NCI-H1694 treated with DMSO at 0.1 percent for 48 hours (cell line): ENCODE measurements around the gene SHISAL2B.
"Not testable (repeated sequence)": the region's sequence is repeated elsewhere in the genome, so short reads cannot be mapped to it uniquely, and the experiment has no call there.

Experiments
- DNase-seq: peaks from one replicate; lab custom pipeline; 2025; lab: John Stamatoyannopoulos, UW

The SHISAL2B gene

DNA sequence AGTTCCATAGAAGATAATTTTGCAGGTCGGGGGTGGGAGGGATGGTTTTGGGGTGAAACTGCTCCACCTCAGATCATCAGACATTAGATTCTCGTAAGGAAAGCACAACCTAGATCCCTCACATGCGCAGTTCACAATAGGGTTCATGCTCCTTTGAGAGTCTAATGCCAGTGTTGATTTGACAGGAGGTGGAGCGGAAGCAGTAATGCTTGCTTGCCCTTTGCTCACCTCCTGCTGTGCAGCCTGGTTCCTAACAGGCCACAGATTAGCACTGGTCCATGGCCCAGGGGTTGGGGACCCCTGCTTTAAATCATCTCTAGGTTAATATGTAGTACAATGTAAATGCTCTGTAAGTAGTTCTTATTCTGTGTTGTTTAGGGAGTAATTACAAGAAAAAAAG is 10.5 kb downstream of the SHISAL2B start:
- DNase-seq, result no peak

DNA sequence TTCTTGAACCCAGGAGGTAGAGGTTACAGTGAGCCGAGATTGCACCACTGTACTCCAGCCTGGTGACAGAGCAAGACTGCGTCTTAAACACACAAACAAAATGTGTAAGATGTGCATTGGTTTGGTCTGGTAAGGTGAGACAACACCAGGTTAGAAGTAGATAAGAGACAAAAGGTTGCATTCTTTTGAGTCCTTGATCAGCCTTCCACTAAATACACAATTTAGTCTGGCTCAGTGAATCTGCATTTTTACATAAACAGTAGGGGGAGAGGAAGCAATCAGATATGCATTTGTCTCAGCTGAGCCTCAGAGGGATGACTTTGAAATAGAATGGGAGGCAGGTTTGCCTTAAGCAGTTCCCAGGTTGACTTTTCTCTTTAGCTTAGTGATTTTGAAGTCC is 15.8 kb downstream of the SHISAL2B start:
- DNase-seq, result not testable (repeated sequence)

DNA sequence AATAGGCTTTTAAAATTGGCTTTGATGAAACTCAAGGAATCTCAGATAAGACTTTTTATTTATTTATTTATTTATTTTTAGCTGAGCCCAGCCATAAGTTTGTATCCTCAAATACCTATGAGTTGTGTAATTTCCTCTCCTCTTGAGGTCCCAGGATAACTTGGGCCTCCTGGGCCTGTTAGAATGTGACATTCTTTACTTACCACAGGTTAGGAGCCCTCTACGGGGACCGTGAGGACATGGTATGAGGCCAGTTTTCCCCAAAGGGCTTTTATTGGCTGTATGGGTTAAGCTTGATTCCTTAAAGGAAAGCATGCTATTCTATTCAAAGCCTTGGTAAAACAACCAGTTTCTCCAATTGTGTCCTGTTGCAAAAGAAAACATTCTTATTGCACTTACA is 16.9 kb downstream of the SHISAL2B start:
- no peak for DNase-seq

DNA sequence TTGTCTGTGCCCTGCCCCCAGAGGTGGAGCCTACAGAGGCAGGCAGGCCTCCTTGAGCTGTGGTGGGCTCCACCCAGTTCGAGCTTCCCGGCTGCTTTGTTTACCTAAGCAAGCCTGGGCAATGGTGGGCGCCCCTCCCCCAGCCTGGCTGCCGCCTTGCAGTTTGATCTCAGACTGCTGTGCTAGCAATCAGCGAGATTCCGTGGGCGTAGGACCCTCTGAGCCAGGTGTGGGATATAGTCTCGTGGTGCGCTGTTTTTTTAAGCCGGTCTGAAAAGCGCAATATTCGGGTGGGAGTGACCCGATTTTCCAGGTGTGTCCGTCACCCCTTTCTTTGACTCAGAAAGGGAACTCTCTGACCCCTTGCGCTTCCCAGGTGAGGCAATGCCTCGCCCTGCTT is 24.2 kb downstream of the SHISAL2B start:
- not testable (repeated sequence) for DNase-seq

DNA sequence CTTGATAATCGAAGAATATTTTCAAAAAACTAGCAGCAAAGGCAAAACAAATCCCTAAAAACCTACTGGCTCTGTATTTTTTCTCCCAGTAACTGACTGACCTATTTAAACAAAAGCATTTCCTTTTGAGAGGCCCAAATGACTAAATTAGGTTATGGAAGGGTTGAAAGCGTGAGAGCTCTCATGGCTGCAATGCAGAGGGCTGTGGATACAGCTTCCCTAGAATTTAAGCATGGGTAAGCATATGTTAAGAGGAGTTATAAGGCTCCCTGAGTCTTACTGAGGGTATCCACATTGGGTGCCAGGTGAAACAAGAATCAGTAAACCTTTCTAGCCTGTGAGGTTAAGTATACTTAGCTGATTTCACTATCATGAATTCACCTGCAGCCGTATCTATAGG is 32.3 kb downstream of the SHISAL2B start:
- no peak for DNase-seq

DNA sequence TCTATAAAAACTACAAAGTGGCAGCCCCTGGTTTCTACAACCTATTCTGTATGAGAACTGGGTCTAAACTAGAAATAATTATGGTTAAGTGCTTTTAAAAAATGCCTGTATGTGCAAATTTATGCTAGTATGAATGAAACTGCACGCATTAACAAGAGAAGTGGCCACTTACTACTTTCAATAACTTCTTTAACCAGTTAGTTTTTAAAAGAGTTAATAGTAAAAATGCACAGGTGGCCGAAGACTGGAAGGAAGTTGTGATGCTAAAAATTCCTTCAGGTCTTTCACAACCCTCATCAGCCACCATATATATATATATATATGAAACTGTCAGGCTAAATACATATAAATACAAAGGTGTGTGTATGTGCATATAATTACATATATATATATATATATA is 36.8 kb downstream of the SHISAL2B start:
- no peak for DNase-seq

DNA sequence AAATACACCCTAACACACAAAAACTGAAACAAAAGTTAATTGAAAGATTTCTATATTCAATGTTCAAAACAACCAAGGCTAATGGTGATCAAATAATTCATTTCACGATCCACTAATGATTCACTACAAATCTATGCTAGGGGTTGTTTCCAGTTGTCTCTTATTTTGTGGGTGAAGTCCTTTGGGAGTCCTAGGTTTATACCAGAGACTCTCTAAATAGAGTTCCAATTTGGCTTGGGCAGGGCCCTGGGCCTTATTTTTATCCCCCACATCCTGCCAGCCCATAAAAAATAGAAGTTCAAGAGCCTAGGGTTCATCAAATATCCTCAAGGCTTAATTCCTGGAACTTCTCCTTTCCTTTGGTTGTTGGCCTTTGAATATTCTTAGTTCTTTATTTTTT is 52.1 kb downstream of the SHISAL2B start:
- no peak for DNase-seq

DNA sequence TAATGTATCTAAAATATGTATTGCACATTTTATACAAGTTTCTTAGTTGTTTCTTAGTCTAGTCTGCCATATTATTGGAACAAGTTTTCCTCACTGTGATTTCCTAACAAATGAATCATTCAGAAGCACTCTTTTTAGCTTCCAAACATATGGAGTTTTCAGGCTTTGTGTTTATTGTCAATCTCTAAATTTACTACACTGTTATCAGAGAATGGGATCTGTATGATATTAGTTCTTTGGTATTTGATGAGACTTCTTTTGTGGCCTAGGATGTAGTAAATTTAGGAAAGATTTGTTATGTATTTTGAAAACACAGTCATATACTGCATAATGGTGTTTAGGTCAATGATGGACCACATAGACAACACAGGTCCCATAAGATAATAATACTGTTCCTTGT is 52.5 kb downstream of the SHISAL2B start:
- DNase-seq, result no peak

DNA sequence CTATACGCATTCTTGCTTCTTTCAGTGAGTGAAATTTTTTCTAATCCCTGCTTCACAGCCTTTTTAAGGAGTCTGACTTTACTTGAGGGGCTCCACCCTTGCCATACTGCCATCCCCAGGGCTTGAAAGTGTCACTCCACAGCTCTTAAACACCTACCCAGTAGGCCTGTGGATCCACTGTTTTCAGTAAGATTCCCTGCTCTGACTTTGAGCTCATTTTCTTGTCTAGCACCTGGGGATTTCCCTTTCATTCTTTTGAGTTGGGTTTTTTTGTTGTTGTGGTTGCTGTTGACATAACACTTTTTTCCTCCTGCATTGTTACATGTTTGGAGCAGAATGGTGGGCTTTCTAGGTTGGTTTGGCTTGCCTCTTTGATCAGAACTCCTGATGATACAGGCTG is 54.6 kb downstream of the SHISAL2B start:
- no peak for DNase-seq

DNA sequence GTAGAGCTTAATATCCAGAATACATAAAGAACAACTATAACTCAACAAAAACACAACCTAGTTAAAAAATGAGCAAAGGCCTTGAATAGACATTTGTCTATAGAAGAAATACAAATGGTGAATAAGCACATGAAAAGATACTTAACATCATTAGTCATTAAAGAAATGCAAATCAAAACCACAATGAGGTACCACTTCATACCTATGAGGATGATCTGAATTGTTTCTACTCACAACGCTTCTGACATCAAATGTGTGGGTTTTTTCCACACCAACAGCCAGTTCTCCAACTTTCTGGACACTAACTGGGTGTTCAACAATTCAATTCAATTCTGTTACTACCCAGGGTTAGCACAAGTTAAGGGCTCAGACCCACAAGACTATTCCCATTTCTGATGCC is 56.1 kb downstream of the SHISAL2B start:
- DNase-seq, result no peak

DNA sequence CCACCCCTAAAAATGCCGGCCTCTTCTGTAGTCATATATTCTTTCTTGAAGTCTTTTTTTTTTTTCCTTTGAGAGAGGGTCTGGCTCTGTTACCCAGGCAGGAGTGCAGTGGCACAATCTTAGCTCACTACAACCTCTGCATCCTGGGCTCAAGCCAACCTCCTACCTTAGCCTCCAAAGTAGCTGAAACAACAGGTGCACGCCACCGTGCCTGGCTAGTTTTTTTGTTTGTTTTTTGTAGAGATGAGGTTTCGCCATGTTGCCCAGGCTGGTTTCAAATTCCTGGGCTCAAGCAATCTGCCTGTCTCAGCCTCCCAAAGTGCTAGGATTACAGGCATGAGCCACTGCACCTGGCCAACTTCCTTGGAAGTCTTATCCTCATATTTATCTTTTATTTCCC is 59.1 kb downstream of the SHISAL2B start:
- DNase-seq, result no peak

DNA sequence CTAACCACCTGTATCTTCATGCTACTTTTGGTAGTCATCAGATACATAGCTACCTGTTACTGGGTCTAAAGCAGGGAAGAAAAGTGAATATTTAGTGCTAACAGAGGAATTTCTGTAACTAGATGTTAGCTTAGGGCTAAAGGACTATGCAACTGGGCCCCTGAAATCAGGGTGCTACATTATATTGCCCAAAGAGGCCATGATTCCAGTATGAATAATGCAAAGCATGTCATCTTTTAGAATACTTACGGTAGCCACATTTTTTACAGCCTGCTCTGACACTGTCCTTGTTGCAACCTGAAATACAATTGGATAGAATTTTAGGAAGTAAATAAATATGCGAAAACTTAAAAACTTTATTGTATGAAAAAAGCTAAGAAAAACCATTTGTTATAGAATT is 63.8 kb downstream of the SHISAL2B start:
- no peak for DNase-seq

DNA sequence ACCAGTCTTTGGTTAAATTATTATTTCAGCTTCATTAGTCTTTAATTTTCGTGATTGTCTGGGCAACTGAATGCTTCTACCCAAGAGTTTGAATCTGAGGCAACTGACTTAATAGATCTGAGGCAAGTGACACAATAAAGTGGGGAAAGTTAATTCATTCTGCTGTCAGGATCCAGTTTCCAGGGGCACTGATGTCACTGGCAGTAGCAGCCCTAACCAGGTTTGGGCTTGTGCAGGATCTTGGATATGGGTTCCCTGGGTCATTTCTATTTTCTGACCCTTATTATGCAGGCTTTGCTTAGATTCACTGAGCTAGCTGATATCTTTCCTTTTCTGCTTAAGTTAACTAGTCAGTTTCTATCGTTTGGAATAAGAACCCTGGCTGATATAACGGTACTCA is 68.6 kb downstream of the SHISAL2B start:
- DNase-seq, result no peak

DNA sequence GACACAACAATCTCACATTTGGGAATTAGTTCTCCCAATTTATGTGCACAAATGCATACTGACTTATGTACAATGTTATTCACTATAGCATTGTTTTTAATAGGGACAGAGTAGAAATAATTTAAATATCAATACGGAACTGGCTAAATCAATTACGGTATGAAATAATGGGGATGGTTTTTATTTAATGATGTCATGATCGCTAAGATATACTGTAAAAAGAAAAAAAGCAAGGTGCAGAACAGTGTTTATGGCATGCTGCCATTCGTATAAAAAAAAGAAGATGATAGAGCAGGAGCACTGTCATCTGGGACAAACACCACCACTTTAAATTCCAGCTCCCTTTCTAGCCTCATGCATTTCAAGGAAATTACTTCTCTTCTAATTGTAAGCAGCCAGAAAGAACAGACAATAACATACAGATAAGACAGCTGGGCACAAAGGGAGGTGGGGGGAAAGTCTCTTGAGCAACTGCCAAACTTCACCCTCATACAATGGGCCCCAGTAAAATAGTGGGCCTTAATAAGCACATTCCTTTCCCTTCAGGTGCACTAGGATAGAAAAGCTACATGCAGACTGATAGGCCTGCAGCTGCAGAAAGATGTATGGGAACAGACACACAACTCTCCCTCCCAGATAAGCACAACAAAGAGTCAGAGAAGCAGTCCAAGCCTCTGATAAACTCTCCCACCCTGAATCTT is 69.8 kb downstream of the SHISAL2B start:
- no peak for DNase-seq

DNA sequence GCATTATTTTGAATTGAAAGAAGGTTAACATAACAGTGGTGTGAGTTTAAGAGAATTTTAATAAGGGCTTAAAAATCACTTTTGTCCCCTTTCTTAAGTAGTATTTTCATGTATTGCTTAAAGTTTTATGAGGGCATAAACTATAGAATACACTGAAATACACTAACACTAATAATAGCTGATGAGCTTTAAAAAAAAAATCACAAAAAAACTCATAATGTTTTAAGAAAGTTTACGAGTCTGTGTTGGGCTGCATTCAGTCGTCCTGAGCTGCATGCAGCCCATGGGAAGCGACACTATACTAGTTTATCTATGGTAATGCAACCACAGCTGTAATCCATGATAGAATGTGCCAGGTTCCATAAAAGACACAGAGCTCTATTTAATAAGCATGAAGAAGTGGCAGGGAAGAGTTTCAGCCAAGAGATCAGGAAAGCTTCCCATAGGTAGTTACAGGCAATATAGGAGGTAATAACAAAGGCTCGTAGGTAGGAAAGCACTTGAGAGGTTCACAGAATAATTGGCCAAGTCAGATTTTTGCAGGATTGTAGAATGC is 73.7 kb downstream of the SHISAL2B start:
- DNase-seq, result no peak

DNA sequence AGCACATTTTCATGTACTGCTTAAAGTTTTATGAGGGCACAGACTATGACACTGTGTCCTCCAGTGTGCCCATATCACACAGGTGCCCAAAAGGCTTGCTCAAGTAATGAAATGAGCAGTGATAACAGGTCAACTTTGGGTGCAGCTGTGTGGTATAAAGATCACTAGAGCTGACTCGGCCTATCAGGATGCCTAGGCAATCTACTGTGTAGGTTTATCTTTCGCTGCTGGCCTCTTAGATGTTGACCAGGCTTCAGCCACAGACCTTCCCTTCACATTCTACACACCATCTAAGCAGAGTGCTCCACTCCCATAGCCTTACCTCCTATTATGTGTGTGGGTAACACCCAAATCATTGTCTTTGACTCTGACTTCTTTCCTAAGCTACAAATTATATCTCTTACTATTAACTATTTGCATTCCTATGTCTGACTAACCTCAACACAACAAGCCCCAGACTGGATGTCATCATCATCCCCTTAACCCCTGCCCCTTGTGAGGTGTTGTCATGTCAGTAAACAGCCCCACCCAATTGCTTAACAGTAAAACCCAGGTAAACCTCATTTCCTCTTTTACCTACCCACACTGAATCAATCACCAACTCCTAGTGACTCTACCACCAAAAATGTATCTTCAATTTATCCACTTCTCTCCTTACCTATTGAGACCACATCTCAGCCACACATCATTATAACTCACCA is 75.7 kb downstream of the SHISAL2B start:
- DNase-seq, result no peak

DNA sequence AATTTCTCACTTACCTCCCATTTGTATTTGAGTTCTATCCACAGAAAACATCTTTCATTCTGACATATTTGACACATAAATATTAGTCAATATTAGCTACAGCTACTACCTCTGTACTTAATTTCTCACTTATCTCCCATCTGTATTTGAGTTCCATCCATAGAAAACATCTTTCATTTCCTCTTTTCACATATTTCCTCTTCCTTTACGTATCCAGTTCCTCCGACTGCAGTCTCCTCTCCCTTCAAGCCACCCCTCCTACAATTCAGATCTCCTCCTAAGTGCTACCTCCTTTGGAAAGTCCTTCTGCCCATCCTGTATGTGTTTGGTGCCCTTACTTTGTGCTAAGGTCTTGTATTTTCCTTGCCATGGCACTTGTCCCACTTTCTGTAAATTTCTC is 76.6 kb downstream of the SHISAL2B start:
- DNase-seq, result no peak
